GM19455 (cell line): ENCODE results near the gene KCTD15.
"Not testable (repeated sequence)": the region's sequence is repeated elsewhere in the genome, so short reads cannot be mapped to it uniquely, and the experiment has no call there.

Experiments used
- ATAC-seq: cut with Tn5 transposase; IDR thresholded peaks from one replicate; pipeline ENCODE4 v1.9.1; 2021; ENCODE audit not compliant: unreplicated experiment

The KCTD15 gene

DNA sequence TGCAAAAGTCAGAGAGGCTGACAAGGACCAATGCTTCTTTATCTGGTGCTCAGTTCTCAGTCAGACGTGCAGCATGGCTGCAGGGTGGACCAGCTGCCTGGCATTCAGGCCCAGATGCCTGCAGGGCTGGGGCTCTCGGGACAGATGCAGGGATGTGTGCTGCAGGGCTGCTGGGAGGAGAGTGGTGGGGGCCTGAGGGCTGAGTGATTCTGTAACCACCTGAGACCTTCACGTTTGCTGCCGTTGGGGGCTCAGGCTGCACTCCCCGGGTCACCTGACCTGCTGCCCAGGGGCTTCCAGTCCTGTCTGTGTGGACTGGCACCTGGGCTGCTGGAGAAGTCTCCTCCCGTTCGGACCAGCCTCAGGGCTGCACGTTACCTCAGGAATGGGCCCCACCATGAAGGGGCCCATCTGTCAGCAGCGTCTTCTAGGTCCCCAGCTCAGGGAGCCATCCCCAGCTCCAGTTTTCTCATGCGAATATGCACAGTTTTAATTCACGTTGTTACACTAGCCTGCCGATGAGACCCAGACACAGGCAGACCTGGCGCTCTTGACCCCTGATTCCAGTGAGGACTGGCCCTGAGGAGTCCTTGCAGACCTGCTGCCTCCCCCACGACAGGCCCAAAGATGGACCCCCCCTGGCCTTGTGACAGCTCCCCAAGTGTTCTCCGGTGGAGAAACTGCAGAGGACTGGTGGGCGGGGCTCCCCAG is 16.9 kb downstream of the KCTD15 start:
- no peak for ATAC-seq

DNA sequence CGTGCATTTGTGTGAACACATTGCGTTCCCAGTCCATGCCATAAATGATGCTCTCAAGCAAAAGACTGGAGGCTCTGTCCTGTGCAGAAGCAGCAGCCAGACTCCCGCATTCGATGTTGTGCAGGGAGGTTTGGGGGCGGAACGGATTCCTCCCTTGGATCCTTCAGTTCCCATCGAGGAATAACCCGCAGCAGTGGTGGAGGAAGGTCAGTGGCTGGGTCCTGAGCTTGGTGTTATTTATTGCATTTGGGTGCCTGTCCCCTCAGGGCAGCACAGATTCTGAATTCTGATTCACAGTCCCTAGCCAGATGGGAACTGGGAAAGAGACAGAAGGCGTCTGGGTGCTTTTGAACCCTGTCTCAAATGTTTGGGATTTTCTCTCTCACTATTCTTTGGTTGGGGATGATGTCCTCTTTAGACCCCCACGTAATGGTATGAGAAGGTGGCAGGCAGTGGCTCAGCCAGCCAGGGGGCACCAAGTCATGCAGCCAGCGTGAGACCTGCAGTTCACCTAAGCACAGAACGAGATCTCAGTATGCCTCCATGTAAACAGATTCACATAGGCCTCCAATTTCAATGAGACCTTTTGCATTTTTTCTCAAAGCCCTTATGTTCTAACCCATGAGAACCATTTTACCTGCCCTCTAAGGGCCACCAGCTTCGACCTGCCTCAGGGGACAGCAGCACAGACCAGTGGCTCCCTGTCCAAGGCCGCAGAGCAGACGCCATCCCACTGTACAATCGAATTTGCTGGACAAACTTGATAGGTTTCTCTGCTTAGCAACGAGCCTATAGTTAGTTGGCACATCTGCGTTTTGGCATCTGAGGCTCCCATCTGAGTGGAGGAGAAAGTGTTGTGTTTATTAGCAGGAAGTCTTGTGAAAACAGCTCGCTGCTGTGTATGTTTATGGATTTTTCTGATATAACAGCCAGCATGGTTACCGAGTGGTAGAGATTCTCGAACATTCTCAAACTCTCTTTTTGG is 17.8 kb downstream of the KCTD15 start:
- ATAC-seq = no peak

DNA sequence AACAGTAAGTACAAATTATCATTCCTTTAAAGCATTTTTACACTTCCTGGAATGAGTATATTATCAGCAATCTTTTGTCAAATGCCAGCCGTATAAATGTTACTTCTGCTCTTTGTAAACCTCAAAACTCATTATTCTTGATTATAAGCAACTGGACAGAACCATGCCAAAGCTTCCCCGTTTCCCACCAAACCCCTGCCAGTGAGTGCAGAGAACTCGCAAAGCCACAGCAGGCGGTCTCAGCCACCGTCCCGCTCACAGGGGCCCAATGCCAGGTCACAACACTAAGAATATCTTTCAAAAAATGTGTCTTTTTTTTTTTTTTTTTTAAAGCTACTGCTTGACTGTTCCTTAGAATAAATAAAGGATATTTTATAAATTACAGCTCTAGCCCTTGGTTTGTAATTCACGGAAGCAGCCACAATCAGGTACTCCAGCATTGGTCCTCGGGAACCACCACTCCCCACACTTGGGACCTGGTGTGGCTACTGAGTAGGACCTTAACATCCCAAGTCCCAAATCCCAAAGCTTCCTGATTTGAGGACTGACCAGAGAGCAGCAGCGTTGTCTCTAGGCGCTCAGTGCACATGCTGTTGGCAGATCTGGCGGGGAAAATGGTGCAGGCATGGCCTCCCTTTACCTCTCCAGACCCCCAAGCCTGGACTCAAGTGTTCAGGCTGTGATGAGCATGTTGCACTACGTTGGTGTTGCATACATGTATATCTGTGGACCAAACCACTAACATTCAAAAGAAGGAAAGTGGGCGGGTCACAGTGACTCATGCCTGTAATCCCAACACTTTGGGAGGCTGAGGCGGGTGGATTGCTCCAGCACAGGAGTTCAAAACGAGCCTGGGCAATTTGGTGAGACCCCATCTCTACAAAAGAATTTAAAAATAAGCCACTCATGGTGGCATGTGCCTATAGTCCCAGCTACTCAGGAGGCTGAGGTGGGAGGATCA is 19.0 kb downstream of the KCTD15 start:
- no peak for ATAC-seq

DNA sequence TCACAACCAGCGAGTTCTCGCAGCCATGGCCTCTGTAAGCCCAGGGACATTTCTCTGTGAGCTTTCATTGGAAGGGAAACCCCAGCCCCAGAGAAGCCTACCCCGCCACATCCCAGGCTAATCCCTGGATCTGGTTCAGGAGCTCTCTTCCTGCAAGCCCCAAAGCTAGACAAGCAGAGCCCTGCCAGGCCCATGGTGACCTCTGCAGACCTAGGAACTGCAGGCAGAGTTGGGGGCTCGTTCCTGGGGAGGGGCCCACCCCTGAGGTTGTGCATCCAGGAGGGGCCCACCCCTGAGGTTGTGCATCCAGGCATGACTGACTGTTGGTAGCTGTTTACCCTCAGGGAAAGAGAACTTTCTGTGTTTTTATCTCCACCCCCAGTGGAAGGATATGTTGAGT is 21.7 kb downstream of the KCTD15 start:
- ATAC-seq = no peak

DNA sequence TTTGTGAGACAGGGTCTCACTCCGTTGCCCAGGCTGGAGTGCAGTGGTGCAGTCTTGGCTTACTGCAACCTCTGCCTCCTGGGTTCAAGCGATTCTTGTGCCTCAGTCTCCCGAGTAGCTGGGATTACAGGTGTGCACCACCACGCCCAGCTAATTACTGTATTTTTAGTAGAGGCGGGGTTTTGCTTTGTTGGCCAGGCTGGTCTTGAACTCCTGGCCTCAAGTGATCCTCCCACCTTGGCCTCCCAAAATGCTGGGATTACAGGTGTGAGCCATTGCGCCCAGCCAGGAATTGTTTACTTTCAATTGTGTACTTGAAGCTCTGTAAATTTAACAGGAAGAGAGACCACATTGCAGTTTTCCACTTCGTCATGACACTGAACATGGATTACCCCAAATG is 22.4 kb downstream of the KCTD15 start:
- not testable (repeated sequence) for ATAC-seq

DNA sequence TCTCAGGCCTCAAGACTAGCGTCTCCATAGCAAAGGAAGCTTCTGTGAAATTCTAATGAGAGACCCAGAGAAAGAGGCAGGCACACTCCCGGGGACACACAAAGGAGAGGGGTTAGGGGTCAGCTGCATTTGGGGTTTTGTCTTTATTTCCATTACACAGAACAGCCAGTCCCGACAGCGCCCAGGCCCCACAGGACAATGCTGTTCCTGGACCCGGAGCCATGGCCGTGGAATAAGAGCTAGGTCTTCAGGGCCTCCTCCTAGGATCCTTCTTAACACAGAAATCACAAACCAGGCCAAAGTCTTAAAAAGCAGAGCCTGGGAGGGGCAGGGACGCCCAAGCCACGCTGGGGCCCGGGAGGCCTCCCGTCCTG is 22.8 kb downstream of the KCTD15 start:
- ATAC-seq = no peak

DNA sequence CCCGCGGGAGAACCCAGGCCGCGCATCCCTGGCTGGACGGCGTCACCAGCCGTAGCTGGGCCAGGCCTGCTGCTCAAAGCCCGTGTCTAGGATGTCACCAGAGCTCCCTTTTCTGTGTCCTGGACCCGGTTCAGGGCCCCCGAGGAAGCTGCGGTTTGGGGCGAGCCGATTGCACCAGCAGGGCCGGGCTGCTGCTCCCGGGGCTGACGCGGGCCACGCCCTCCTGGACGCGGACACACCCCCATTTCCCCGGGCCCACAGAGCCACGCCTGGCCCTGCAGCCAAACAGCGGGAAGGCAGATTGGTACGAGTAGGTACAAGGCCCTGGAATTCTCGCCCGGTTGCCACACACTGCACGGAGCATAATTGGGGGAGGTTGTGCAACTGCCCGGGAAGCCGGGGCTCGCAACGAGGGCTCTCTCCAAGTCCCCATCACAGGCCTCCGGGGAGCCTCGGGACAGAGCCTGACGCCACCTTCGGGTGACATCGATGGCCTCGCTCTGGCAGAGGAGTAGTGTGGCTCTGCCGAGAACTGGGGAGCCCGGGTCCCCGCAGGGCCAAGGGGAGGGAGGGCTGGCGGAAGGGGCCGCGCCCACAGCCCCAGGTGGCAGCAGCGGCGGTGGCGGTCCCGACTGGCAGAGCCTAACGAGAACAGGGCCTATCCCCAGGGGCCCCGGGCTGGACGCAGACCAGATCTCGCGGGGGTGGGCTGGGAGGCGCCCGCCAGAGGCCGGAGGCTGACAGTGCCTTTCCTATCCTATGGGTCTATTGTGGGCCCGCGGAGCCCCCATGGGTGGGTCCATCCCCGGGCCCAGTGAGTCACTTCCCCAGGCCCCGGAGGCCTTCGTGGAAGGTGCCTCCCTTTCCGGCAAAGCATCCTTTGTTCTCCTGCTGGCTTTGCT is 23.5 kb downstream of the KCTD15 start:
- no peak for ATAC-seq

DNA sequence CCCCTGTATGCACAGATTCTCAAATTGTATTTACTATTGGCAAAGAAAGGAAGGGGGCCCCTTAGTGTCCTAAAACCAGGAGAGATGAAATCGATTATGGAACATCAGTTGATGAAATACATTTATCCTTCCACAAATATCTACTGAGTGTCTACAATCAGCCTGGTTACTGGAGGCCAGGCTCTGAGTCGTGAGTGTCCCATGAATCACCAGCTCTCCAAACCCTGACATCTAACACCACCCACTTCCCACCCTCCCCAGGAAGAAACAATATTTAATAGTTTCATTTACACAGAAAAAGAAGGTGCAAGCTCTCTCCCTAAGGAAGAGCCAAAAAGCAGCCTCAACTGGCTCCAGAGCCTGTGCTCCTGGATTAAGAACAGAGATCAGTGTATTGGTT is 25.2 kb downstream of the KCTD15 start:
- no peak for ATAC-seq

DNA sequence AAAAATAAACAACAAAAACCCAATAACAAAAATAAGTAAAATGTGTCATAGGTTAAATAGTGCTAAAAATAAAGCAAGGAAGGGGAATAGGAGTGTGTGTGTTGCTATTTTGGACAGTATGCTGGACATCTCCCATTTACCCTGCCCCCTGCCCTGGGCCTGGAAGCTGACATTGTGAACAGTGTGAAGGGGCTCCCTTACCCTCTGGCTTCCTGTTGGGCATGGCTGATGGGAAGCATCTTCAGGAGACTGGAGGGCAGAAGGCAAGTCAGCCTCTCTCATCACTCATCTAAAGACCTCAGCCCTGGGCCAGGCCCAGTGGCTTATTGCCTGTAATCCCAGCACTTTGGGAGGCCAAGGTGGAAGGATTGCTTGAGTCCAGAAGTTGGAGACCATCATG is 26.7 kb downstream of the KCTD15 start:
- no peak for ATAC-seq

DNA sequence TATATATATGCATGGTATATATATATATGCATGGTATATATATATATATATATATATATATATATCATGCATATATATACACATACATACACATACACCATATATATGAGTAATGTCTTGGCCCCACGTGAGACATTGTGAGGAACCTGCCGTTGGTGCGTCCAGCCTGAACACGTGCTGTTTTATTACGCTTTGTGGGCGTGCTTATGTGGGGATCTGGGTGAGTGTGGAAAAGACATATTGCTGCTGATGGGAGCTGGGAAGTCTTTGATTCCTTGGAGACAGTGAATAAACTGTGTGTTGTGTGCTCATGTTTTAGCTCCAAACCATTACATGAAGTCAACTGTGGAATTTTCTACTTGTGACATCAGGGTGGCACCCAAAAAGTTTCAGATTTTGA is 28.9 kb downstream of the KCTD15 start:
- no peak for ATAC-seq

DNA sequence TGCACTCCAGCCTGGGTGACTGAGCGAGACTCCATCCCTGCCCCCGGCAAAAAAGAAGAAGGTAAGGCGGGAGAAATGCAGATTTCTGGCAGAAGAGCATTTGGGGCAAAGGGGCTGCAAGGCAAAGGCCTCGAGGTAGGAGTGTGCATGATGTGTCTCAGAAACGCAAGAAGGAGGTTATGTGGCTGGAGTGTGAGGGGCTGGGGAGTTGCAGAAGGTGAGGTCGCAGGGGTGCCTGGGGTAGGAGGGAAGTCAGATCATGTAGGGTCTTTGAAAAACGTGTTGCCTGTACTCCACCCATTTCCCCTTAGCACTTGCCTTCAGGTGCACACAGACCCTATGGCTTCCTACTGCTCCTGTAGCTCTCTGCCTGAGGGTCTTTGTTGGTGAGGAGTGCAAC is 29.9 kb downstream of the KCTD15 start:
- ATAC-seq = no peak

DNA sequence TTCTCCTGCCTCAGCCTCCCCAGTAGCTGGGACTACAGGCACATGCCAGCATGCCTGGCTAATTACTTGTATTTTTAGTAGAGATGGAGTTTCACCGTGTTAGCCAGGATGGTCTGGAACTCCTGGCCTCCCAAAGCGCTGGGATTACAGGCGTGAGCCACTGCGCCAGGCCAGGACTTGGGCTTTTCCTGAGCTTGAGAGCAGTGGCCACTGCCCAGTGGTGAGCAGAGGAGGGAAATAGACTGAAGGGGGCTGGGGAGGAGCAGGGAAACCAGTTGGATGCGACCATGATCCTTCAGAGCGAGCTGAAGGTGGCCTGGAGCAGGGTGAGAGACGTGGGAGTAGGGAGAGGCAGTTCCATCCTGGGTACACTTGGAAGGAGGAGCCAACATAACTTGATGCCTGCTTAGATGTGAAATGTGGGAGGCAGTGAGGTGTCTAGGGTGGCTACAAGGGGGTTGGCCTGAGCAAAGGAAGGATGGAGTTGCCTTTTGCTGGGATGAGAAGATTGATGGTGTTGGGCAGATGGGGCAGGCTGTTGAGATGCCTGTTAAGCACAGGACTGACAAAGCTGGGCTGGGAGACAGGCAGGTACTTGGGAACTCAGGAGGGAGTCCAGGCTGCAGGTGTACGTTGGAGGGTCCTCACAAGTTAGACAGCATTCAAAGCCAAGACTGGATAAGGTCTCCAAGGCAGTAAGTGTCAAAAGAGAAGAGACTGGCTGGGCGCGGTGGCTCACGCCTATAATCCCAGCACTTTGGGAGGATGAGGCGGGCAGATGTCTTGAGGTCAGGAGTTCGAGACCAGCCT is 31.8 kb downstream of the KCTD15 start:
- ATAC-seq = no peak

DNA sequence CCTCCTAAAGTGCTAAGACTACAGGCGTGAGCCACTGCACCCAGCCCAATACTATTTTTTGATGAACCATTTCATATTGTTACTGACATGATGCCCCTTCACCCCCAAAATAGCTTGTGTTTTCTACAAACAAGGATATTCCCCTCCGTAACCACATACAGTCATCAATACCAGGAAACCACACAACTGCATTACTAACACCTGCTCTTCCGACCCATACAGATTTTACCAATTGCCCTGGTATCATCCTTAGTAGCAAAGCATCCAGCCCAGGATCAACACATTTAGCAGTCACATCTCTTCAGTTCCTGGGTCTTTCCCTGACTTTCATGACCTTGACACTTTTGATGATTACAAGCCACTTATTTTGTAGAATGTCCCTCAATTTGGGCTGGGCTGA is 33.6 kb downstream of the KCTD15 start:
- no peak for ATAC-seq

DNA sequence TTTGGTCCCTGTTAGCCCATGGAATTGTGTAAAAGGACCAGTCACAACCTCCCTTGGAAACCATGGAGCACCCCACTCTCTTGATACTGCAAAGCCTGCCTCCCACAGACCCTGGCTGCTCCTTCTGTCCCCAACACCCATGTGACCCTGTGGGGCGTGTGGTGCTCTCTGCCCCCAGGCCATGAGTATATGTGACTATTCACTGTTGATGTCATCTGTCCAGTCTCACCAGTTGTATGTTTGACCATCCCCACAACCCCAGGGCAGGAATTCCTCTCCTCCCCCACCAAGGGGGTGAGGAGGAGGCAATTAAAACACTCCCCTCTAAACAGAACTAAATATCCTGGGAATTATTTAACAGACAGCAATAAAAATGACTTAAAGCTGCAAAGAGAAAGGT is 35.2 kb downstream of the KCTD15 start:
- no peak for ATAC-seq

DNA sequence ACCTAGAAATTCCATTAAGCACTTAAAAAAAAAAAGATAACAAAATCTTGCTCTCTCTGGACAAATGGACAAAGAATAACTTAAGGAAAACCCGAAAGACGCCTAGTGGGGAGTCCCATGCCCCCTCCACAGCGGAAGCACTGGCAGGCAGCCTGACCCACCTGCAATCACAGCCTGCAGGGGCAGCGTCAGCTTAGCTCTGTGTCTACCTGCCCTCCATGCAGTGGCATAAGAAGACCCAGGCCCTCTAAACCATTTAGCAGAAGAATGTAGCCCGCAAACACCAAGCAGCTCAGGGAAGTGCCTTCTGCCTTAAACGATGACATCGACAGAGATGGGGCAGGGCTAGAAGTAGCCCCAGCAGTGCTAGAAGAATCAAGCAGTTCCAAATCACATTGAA is 36.0 kb downstream of the KCTD15 start:
- ATAC-seq = no peak

DNA sequence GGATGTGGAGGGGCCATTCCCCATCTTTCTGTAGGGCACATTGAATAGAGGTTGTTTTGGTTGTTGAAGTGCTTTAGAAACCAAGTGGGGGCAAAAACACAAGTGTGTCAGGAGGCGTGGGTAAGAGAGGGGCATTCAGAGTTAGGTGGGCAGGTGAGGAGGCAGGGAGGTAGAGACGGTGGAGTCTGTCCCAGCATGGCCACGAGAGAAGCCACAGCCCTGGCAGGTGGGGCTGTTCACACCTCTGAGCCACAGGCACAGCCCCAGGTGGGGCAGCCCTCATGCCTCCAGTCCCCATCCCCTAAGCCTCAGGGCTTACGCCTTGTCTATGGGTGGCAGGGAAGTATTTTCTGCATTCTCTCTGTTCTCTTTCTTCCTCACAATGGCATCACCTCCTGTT is 43.7 kb downstream of the KCTD15 start:
- no peak for ATAC-seq

DNA sequence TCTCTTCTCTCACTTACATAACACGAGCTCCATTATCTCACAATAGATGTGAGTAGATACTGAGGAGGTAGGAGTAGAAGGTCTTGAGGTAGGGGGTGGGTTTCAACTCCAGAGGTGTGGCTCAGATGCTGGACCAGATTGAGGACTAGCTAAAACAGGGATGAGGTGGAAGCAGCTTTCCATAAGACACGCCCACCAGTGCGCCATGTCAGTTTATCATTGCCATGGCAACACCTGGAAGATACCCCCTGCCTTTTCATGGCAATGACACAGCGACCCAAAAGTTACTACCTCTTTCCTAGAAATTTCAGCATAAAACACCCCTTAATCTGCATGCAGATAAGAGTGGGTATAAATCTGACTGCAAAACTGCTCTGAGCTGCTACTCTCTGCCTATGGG is 44.1 kb downstream of the KCTD15 start:
- ATAC-seq = no peak

DNA sequence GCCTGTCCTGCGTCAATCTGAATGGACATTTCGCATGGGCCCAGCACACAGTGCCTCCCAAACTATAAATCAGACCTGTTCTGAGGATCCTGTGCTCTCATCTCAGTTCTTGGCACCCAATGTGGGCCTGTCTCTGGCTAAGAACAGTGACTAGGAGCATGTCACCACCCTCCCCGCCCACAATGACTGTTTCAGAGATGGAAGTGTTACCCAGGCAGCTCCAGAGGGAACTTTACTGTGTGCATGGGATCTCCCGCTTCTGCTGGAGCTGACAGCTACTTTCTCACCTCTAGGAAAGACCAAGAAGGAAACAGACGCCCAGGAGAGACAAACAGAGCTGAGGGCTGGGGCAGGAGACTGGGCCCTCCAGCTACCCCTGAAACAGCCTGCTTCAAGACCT is 45.0 kb downstream of the KCTD15 start:
- ATAC-seq = no peak

DNA sequence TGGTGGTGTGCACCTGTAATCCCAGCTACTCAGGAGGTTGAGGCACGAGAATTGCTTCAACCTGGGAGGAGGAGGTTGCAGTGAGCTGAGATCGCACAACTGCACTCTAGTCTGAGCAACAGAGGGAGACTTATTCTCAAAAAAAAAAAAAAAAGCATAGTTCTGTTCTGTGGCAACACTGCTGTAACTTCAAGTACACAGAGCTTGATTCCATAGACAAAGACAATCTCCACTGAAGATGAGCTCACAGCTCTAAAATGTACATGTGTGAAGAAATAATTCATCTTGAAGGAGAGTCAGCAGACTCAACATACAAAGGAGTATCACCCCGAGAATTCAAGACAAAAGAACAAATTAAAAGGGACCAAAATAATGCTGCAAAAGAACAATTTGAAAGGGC is 47.8 kb downstream of the KCTD15 start:
- no peak for ATAC-seq
